Neural crest cell (in vitro differentiated cells): ENCODE results near the gene ZNF490. TPM values are rescaled to one million over a fixed set of nuclear protein-coding genes. Genes with fewer than 3 reads are reported as not detected.

ENCODE experiments used
- DNase-seq: peaks from one replicate; pipeline ENCODE4 v3.0.0; 2021; ENCODE audit warnings: low read depth, mixed read lengths, low spot score
- H3K27ac Mint-ChIP-seq: one replicate; pipeline ENCODE4 v1.8.0; 2021; ENCODE audit warnings: mild to moderate bottlenecking, mixed read lengths; ENCODE audit not compliant: unreplicated experiment
- H3K27me3 Mint-ChIP-seq: 2 replicates; pipeline ENCODE4 v1.8.0; 2021; ENCODE audit warnings: low read depth, mild to moderate bottlenecking, mixed read lengths
- H3K36me3 Mint-ChIP-seq: 2 replicates; pipeline ENCODE4 v1.8.0; 2021; ENCODE audit warnings: low read depth, mild to moderate bottlenecking, mixed read lengths
- H3K4me1 Mint-ChIP-seq: 2 replicates; pipeline ENCODE4 v1.8.0; 2021; ENCODE audit warnings: mixed read lengths
- H3K4me3 Mint-ChIP-seq: one replicate; pipeline ENCODE4 v1.8.0; 2021; ENCODE audit warnings: mild to moderate bottlenecking, mixed read lengths
- H3K9me3 Mint-ChIP-seq: 2 replicates; pipeline ENCODE4 v1.8.0; 2021; ENCODE audit warnings: mixed read lengths
- CTCF ChIP-seq: fragments of 200-600 bp; sonication (generic); conservative IDR thresholded peaks from 2 replicates; pipeline ENCODE4 v1.5.0; 2021; ENCODE audit warnings: antibody characterized with exemption, mild to moderate bottlenecking
- total RNA-seq: library from RNA; stranded (reverse); gene quantifications from 2 replicates; pipeline ENCODE4 v1.2.1, GENCODE V29; 2021

ZNF490 gene
- total RNA-seq, 1 donor from 2014 or later, result 12.2 TPM

GRCh38 chr19:12597594-12597993 lies 13.0 kb downstream of the ZNF490 start:
- TF ChIP-seq CTCF, result no peak
- Mint-ChIP-seq H3K27me3 (no peaks in the 10 kb centered on the region), H3K9me3 (no peaks in the 10 kb centered on the region), H3K36me3 (no peaks in the 10 kb centered on the region), H3K4me3 (no peak overlapping the region), H3K27ac (no peak overlapping the region), H3K4me1 (no peaks in the 10 kb centered on the region)
- no peak for DNase-seq

- Mint-ChIP-seq H3K9me3 (no peaks in the 10 kb centered on the region), H3K4me1 (no peaks in the 10 kb centered on the region), H3K36me3 (no peaks in the 10 kb centered on the region), H3K27me3 (no peaks in the 10 kb centered on the region), H3K27ac (no peak overlapping the region), H3K4me3 (no peak overlapping the region)
- no peak for DNase-seq
- no peak for TF ChIP-seq CTCF
These were observed 13.6 kb downstream of the ZNF490 start for GRCh38 chr19:12596927-12597548.

GRCh38 chr19:12596485-12596884 lies 14.1 kb downstream of the ZNF490 start:
- Mint-ChIP-seq H3K4me1 (no peaks in the 10 kb centered on the region), H3K27ac (no peak overlapping the region), H3K27me3 (no peaks in the 10 kb centered on the region), H3K9me3 (no peaks in the 10 kb centered on the region), H3K4me3 (no peak overlapping the region), H3K36me3 (no peaks in the 10 kb centered on the region)
- DNase-seq, result no peak
- no peak for TF ChIP-seq CTCF

- no peak overlapping the region for H3K27ac Mint-ChIP-seq
- no peaks in the 10 kb centered on the region for H3K27me3 Mint-ChIP-seq
- H3K4me3 Mint-ChIP-seq, result no peak overlapping the region
These were observed 29.5 kb downstream of the ZNF490 start for GRCh38 chr19:12581100-12581499.

GRCh38 chr19:12580180-12580694 lies 30.4 kb downstream of the ZNF490 start:
- H3K4me3 Mint-ChIP-seq, result no peak overlapping the region
- peaks cover 21% of the 10 kb centered on the region for H3K9me3 Mint-ChIP-seq
- TF ChIP-seq CTCF, result no peak
- H3K36me3 Mint-ChIP-seq, result peaks cover 64% of the 10 kb centered on the region
- no peaks in the 10 kb centered on the region for H3K27me3 Mint-ChIP-seq
- no peak overlapping the region for H3K27ac Mint-ChIP-seq
- no peak for DNase-seq
- H3K4me1 Mint-ChIP-seq, result no peaks in the 10 kb centered on the region

More at GRCh38 chr19:12581100-12581499, 29.5 kb downstream of the ZNF490 start:
- peaks cover 21% of the 10 kb centered on the region for H3K9me3 Mint-ChIP-seq
- peaks cover 58% of the 10 kb centered on the region for H3K36me3 Mint-ChIP-seq
- H3K4me1 Mint-ChIP-seq, result no peaks in the 10 kb centered on the region
- DNase-seq, result no peak
- TF ChIP-seq CTCF, result no peak
